ENCODE data around the gene UVSSA. TPM values are rescaled to one million over a fixed set of nuclear protein-coding genes. Genes with fewer than 3 reads are reported as not detected.
"Not testable (repeated sequence)": the region's sequence is repeated elsewhere in the genome, so short reads cannot be mapped to it uniquely, and the experiment has no call there.

Gene UVSSA
- total RNA-seq, 1 donor from 2014 or later: 22.1 TPM

DNA sequence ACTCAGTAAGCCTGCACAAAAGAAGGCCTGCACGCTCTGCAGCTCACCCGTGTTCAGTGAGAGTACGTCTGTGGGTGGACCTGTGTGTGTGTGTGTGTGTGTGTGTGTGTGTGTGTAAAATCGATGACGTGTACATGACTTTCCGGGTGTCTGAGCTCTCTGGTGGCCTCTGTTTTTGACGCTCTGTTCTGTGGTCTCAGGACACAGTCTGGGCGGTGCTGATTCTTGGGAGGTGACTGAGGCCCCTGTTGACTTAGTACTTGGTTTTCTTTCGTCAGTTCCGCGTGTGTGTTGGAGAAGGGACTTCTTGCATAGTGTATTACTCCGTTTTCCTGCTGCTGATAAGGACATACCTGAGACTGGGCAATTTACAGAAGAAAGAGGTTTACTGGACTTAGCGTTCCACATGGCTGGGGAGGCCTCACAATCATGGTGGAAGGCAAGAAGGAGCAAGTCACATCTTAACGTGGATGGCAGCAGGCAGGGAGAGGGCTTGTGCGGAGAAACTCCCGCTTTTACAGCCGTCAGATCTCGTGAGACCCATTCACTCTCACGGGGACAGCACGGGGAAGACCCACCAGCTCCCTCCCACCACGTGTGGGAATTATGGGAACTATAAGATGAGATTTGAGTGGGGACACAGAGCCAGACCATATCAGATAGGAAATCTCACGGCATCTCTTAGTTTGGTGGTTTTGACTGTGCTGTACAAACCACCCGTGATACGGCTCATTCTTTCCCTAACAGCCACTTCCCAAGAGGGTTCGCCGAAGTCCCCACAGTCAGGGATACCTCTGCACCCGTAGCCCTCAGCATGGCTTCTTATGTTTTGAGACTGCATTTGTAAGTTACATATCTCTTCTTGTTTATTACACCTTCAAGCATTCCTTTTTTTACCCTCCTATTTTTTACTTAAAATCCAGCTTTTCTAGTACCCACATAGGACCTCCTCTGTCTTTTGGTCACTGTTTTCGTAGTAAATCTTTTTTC lies 24.5 kb downstream of the UVSSA start:
- TF ChIP-seq, protein P1, sequence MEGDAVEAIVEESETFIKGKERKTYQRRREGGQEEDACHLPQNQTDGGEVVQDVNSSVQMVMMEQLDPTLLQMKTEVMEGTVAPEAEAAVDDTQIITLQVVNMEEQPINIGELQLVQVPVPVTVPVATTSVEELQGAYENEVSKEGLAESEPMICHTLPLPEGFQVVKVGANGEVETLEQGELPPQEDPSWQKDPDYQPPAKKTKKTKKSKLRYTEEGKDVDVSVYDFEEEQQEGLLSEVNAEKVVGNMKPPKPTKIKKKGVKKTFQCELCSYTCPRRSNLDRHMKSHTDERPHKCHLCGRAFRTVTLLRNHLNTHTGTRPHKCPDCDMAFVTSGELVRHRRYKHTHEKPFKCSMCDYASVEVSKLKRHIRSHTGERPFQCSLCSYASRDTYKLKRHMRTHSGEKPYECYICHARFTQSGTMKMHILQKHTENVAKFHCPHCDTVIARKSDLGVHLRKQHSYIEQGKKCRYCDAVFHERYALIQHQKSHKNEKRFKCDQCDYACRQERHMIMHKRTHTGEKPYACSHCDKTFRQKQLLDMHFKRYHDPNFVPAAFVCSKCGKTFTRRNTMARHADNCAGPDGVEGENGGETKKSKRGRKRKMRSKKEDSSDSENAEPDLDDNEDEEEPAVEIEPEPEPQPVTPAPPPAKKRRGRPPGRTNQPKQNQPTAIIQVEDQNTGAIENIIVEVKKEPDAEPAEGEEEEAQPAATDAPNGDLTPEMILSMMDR (IDR thresholded peaks at IDR 0.05; ENCODE audit: unreplicated experiment): no peak
- no peak for DNase-seq (ENCODE audit: low spot score)
- no peaks in the 10 kb centered on the region for H3K9me3 Mint-ChIP-seq (ENCODE audit: unreplicated experiment)
- H3K27me3 Mint-ChIP-seq (ENCODE audit: unreplicated experiment): no peaks in the 10 kb centered on the region
- H3K36me3 Mint-ChIP-seq (ENCODE audit: low read depth, unreplicated experiment): no peaks in the 10 kb centered on the region
- H3K27ac Mint-ChIP-seq (ENCODE audit: unreplicated experiment): no peak overlapping the region
- H3K4me1 Mint-ChIP-seq (ENCODE audit: unreplicated experiment): no peaks in the 10 kb centered on the region
- no peak overlapping the region for H3K4me3 Mint-ChIP-seq (ENCODE audit: unreplicated experiment)

DNA sequence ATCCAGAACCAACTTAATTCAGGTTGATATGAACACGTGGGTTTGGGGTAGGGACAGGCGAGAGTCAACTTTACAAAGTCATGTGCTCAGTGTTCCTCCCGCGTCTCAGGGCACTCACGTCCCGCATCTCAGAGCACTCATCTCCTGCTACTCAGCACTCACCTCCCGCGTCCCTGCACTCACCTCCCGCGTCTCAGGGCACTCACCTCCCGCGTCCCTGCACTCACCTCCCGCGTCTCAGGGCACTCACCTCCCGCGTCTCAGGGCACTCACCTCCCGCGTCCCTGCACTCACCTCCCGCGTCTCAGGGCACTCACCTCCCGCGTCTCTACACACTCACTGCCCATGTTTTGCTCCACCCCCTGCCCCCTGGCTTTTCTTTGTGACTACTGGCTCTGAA lies 25.6 kb downstream of the UVSSA start:
- not testable (repeated sequence) for H3K4me1 Mint-ChIP-seq (ENCODE audit: unreplicated experiment); H3K36me3 Mint-ChIP-seq (ENCODE audit: low read depth, unreplicated experiment); H3K27ac Mint-ChIP-seq (ENCODE audit: unreplicated experiment); H3K9me3 Mint-ChIP-seq (ENCODE audit: unreplicated experiment); H3K27me3 Mint-ChIP-seq (ENCODE audit: unreplicated experiment); DNase-seq (ENCODE audit: low spot score)
- peak overlapping the region; percentile 5 for H3K4me3 Mint-ChIP-seq (ENCODE audit: unreplicated experiment)

DNA sequence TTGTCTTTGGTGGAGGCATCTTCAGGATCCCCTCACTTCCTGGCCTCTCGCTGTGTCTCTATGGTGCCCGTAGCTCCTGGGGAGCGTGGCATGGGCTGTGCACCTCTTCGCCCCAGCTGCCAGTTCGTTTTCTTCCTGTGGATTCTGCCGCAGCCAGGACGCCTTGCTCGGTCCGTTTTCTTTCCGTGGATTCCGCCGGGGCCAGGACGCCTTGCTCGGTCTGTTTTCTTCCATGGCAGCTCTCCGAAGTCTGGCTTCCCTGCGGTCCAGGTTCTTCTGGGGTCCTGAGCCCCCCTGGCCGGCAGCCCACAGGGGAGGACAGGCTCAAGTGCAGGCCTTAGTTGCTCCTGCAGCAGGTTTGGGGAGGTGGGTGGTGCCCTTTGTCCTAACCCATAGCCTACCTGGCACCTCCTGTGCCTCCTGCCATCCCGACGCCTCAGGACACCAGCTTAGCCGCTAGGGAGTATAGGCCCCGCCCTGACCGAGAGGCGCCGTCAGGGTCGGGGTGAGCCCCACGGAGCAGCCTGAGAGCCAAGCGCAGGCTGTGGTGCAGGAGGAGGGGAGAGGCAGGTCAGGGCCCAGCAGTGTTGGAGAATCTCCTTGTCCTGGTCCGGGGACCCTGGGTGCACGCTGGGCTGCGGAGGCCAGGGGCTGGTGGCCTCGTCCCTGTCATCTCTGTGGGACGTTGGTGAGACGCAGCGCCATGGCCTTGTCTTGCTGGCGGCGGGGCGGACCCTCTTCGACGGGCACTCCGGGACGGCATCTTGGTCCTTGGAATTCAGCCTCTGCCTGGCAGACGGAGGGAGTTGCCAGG lies 27.1 kb downstream of the UVSSA start:
- no peaks in the 10 kb centered on the region for H3K27me3 Mint-ChIP-seq (ENCODE audit: unreplicated experiment)
- no peak overlapping the region for H3K27ac Mint-ChIP-seq (ENCODE audit: unreplicated experiment)
- H3K36me3 Mint-ChIP-seq (ENCODE audit: low read depth, unreplicated experiment): no peaks in the 10 kb centered on the region
- H3K9me3 Mint-ChIP-seq (ENCODE audit: unreplicated experiment): no peaks in the 10 kb centered on the region
- TF ChIP-seq, protein P1 (IDR thresholded peaks at IDR 0.05; ENCODE audit: unreplicated experiment): no peak
- H3K4me3 Mint-ChIP-seq (ENCODE audit: unreplicated experiment): no peak overlapping the region
- no peak for DNase-seq (ENCODE audit: low spot score)
- no peaks in the 10 kb centered on the region for H3K4me1 Mint-ChIP-seq (ENCODE audit: unreplicated experiment)

DNA sequence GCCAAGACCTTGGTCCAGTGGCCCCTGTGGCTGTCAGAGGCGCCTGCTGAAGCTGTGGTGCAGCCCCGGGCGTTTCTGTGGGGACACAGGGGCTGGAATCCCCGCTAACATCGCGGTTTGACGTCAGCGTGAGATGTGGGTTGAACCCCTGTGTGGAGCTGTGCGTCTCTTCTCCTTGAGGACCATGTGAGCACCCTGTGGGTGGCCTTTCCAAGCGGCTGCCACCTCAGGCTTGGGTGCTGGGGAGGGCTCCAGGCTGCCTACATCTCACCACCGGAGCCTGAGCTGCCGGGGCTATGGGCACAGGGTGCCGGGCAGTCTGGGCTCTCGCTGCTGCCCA lies 27.7 kb downstream of the UVSSA start:
- Mint-ChIP-seq H3K4me3 (ENCODE audit: unreplicated experiment) (no peak overlapping the region), H3K4me1 (ENCODE audit: unreplicated experiment) (no peaks in the 10 kb centered on the region), H3K36me3 (ENCODE audit: low read depth, unreplicated experiment) (no peaks in the 10 kb centered on the region), H3K27ac (ENCODE audit: unreplicated experiment) (no peak overlapping the region), H3K9me3 (ENCODE audit: unreplicated experiment) (no peaks in the 10 kb centered on the region), H3K27me3 (ENCODE audit: unreplicated experiment) (no peaks in the 10 kb centered on the region)
- TF ChIP-seq, protein P1 (IDR thresholded peaks at IDR 0.05; ENCODE audit: unreplicated experiment): no peak
- no peak for DNase-seq (ENCODE audit: low spot score)

DNA sequence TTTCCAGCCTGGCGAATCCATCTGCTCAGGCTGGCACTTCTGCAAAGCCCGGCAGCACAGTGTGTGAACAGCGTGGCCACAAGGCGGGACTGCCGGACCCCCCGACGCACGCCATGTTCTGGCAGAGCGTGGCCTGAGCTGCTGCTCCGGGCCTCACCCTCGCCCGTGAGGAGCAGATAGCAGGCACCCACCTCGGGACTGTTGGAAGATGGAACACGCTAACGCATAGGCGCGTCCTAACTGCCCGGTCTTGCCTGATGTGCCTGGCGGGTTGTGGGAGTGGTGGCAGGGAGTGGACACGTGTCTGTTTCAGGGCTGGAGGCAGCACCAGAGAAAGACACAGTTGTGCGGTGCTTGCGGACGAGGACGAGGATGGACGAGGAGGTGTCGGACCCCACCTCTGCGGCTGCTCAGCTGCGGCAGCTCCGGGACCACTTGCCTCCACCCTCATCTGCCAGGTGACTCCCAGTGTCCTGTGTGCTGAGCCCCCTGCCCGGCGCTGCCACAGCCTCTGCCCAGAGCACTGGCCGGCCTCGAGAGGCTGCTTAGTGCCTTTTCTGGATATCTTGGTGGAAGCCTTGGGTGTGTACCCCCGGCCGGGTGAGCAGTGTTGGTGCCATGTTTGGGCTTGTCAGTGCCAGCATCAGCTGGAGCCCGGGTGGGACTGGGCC lies 28.2 kb downstream of the UVSSA start:
- TF ChIP-seq, protein P1 (IDR thresholded peaks at IDR 0.05; ENCODE audit: unreplicated experiment): no peak
- Mint-ChIP-seq H3K36me3 (ENCODE audit: low read depth, unreplicated experiment) (no peaks in the 10 kb centered on the region), H3K9me3 (ENCODE audit: unreplicated experiment) (no peaks in the 10 kb centered on the region), H3K4me1 (ENCODE audit: unreplicated experiment) (no peaks in the 10 kb centered on the region), H3K27ac (ENCODE audit: unreplicated experiment) (no peak overlapping the region), H3K27me3 (ENCODE audit: unreplicated experiment) (no peaks in the 10 kb centered on the region), H3K4me3 (ENCODE audit: unreplicated experiment) (no peak overlapping the region)
- DNase-seq (ENCODE audit: low spot score): no peak

All from endothelial cell (in vitro differentiated cells).